B cell (primary cell): Measurements from ENCODE around the gene C1orf87.

Source experiments
- EZH2 ChIP-seq: IDR thresholded peaks from 2 replicates; pipeline ENCODE4 v1.6.1; 2012; ENCODE audit warnings: borderline replicate concordance, low read depth, mild to moderate bottlenecking, moderate library complexity, low read length; ENCODE audit not compliant: insufficient read depth, poor library complexity, severe bottlenecking
- TF ChIP-seq, protein P1 (sequence below): fragments of 200-600 bp; IDR thresholded peaks from one replicate; pipeline ENCODE4 v1.8.0; 2022; ENCODE audit warnings: antibody characterized with exemption, mild to moderate bottlenecking

DNA sequence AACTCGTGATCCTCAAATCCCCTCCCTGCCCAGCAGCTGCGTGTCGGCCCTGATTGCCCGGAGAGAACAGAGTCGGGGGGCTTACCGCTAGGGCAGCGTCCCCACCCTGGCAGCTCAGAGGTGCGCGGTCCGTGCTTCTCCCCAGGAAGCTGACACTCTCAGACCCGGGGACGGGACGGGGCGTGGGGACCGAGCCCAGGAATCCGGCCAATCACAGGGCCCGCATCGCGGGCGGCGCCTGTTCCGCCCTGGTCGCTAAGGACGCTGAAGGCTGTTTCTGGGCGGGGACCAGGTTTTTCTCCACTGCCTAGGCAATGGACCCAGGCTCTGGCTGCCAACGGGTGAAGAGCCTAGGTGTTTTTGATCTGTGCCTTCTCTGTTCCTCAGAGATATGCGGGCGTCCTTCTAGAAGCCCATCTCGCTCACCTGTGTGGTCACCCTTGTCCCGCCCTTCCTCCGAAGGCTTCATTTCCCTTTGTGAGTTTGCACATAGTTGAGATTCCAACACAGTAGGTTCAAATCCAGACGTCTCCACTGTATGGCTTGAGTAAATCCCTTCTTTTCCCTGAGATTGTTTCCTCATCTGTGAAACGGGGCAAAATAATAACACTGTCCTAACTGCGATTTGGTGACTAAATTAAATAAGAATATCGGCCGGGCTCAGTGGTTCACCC lies at the start of gene C1orf87:
- TF ChIP-seq EZH2 = no peak
- TF ChIP-seq, protein P1, sequence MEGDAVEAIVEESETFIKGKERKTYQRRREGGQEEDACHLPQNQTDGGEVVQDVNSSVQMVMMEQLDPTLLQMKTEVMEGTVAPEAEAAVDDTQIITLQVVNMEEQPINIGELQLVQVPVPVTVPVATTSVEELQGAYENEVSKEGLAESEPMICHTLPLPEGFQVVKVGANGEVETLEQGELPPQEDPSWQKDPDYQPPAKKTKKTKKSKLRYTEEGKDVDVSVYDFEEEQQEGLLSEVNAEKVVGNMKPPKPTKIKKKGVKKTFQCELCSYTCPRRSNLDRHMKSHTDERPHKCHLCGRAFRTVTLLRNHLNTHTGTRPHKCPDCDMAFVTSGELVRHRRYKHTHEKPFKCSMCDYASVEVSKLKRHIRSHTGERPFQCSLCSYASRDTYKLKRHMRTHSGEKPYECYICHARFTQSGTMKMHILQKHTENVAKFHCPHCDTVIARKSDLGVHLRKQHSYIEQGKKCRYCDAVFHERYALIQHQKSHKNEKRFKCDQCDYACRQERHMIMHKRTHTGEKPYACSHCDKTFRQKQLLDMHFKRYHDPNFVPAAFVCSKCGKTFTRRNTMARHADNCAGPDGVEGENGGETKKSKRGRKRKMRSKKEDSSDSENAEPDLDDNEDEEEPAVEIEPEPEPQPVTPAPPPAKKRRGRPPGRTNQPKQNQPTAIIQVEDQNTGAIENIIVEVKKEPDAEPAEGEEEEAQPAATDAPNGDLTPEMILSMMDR = no peak
